NCI-H345 treated with DMSO at 0.1 percent for 48 hours (cell line): ENCODE results near the gene FZD8.

ENCODE experiments used
- DNase-seq: peaks from one replicate; lab custom pipeline; 2025; ENCODE audit not compliant: unreplicated experiment; lab: John Stamatoyannopoulos, UW

FZD8 gene

GRCh38 chr10:35640951-35641675, 983 bp downstream of the FZD8 start:
- no peak for DNase-seq

- DNase-seq = no peak
Measured at GRCh38 chr10:35640474-35640873, 1.6 kb downstream of the FZD8 start.

GRCh38 chr10:35639728-35640401, 2.2 kb downstream of the FZD8 start:
- no peak for DNase-seq

- no peak for DNase-seq
Measured at GRCh38 chr10:35639021-35639727, 2.9 kb downstream of the FZD8 start.

GRCh38 chr10:35638101-35638500, 4.0 kb downstream of the FZD8 start:
- no peak for DNase-seq

- DNase-seq = no peak
Measured at GRCh38 chr10:35637462-35637861, 4.6 kb downstream of the FZD8 start.

GRCh38 chr10:35636956-35637355, 5.1 kb downstream of the FZD8 start:
- DNase-seq = no peak

GRCh38 chr10:35635576-35635975, 6.5 kb downstream of the FZD8 start:
- peak; percentile 74 for DNase-seq

- no peak for DNase-seq
Measured at GRCh38 chr10:35633006-35633980, 8.8 kb downstream of the FZD8 start.

GRCh38 chr10:35632027-35632426, 10.1 kb downstream of the FZD8 start:
- no peak for DNase-seq

GRCh38 chr10:35631404-35631803, 10.7 kb downstream of the FZD8 start:
- DNase-seq = no peak

GRCh38 chr10:35626971-35627507, 15.1 kb downstream of the FZD8 start:
- no peak for DNase-seq

- no peak for DNase-seq
Measured at GRCh38 chr10:35614312-35614711, 27.8 kb downstream of the FZD8 start.

- no peak for DNase-seq
Measured at GRCh38 chr10:35613597-35614226, 28.4 kb downstream of the FZD8 start.

- no peak for DNase-seq
Measured at GRCh38 chr10:35613107-35613440, 29.0 kb downstream of the FZD8 start.

GRCh38 chr10:35612385-35613106, 29.6 kb downstream of the FZD8 start:
- DNase-seq = no peak

- no peak for DNase-seq
Measured at GRCh38 chr10:35611750-35612149, 30.3 kb downstream of the FZD8 start.

GRCh38 chr10:35608328-35608672, 33.8 kb downstream of the FZD8 start:
- DNase-seq = no peak

GRCh38 chr10:35607475-35608327, 34.4 kb downstream of the FZD8 start:
- no peak for DNase-seq
